Vein endothelial cell (primary cell): Measurements from ENCODE around the gene KDM4F. TPM values are rescaled to one million over a fixed set of nuclear protein-coding genes. Genes with fewer than 3 reads are reported as not detected.

Experiments
- total RNA-seq: library from RNA; depleted of rRNA; stranded (reverse); fragments of >200 nt; gene quantifications from 2 replicates; pipeline ENCODE4 v1.2.3, GENCODE V29; 2012

Gene KDM4F
- not detected in 2 replicates for total RNA-seq

GRCh38 chr11:95049122-95049521 lies at the start of gene KDM4F:
TSS of gene KDM4F (plus strand) at chr11:95049422.

DNA sequence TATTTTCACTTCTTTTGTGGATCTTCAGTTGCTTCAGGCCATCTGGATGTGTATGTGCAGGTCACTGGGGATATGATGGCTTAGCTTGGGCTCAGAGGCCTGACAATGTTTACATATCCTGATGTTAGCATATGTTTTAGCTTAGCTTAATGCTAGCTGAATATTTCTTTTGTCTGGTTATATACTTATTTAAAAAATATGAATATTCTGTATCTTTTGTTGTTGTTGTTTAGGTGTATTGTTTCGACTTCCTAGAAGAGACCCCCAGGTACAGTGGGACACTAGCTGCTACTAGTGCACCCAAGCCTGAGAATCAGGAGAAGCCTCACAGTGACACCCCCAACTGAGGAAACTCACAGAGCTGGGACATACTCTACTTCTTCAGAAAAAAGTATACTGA lies 24.3 kb upstream of the KDM4F start, which contains the start of gene KDM4E:
TSS of gene KDM4E (plus strand) at position 301 of the 400 bp plus-strand sequence. CDS start 300 bp downstream, outside the sequence.

DNA sequence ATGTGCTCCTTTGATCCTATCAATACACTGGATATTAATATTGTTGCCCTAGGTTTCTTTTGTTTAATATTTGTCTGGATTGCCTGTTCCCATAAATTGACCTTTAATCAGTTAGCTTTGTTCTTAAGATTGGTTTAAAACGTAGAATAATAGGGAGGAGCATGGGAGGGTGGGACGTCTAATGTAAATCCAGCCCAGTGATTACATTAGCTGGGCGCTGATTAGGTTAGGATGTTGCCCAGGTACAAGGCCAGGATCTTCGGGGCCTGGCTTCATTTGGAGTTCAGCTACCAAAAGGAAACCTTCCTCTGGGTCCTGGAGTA lies 17.5 kb downstream of the KDM4F start, which contains the start of gene SRSF8:
TSS of gene SRSF8 (plus strand) at position 204 of the 323 bp plus-strand sequence. CDS start 308 bp downstream, outside the sequence.

DNA sequence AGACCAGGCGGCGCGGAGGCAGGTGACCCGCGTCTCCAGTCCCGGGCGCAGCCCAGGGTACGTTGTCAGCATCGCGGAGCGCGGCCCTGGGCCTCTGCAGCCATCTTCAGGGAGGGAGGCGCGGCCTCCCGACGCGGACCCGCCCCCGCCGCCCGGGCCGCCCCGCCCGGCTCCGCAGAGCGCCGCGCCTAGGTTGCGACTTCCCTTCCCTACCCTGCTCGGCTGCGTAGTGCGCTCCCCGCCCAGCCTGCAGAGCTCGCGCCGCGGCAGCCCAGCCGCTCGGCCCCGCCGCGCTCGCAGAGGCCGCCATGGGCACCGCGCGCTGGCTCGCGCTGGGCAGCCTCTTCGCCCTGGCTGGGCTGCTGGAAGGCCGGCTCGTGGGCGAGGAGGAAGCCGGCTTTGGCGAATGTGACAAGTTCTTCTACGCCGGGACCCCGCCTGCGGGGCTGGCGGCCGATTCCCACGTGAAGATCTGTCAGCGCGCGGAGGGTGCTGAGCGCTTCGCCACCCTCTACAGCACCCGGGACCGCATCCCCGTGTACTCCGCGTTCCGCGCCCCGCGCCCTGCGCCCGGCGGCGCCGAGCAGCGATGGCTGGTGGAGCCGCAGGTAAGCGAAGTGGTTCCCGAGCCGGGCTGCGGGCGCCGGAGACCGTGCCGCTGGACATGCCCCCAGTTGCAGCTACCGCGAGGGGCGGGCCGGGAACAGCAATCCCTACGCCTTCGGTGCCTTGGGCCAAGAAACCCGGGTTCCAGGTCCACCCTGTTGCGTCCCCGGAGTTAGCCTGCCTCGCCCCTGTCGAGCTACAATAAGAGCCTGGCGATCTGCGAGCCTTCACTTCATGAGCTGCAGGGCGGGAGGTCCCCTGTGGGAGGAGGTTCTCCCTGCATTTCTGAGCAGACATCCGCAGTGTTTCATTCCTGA lies 40.7 kb downstream of the KDM4F start, which contains the start of gene ENDOD1:
TSS of gene ENDOD1 (plus strand) at position 227 of the 923 bp plus-strand sequence. CDS start at position 309, 82 bp downstream.

Other genes starting within 250 kb of the KDM4F start
- 36.6 and 43.3 TPM in 2 replicates for gene CWC15, start 75.9 kb upstream of the KDM4F start, total RNA-seq
- 1.1 and 1.3 TPM in 2 replicates for gene KDM4D, start 75.7 kb upstream of the KDM4F start, total RNA-seq
- gene KDM4E, start 24.2 kb upstream of the KDM4F start, total RNA-seq: not detected in 2 replicates
- 22.2 and 31.0 TPM in 2 replicates for gene SRSF8, start 17.5 kb downstream of the KDM4F start, total RNA-seq
- gene ENDOD1, start 40.4 kb downstream of the KDM4F start, total RNA-seq: 29.7 and 31.7 TPM in 2 replicates
- 46.4 and 68.6 TPM in 2 replicates for gene SESN3, start 181.8 kb downstream of the KDM4F start, total RNA-seq